GM12878 (cell line): ENCODE results near the gene KCNK7.

Experiments
- BCL11A ChIP-seq: IDR thresholded peaks from 2 replicates; pipeline ENCODE4 v1.6.1; 2011; ENCODE audit warnings: low read depth, low read length
- CEBPB ChIP-seq, 2 experiments: fragments of 150-350 bp in 1 of 2; IDR thresholded peaks; 2 replicates each; pipeline ENCODE4 v1.6.1; 2012 to 2014; ENCODE audit warnings: low read depth in 2 of 2, low read length in 2 of 2, borderline replicate concordance in 1 of 2, inconsistent platforms in 1 of 2
- CREB1 ChIP-seq: IDR thresholded peaks from 2 replicates; pipeline ENCODE4 v1.6.1; 2012; ENCODE audit warnings: low read depth, mild to moderate bottlenecking, inconsistent platforms
- CREM ChIP-seq: IDR thresholded peaks from 2 replicates; pipeline ENCODE4 v1.6.1; 2014; ENCODE audit warnings: antibody characterized with exemption, low read depth
- HDAC6 ChIP-seq: fragments of 200-600 bp; sonication (generic); IDR thresholded peaks from one replicate; pipeline ENCODE4 v1.8.0; 2017; ENCODE audit warnings: antibody characterized with exemption; ENCODE audit not compliant: unreplicated experiment
- JUNB ChIP-seq: IDR thresholded peaks from 2 replicates; pipeline ENCODE4 v1.6.1; 2016; ENCODE audit warnings: antibody characterized with exemption, mild to moderate bottlenecking
- JUND ChIP-seq: IDR thresholded peaks from 2 replicates; pipeline ENCODE4 v1.6.1; 2012; ENCODE audit warnings: low read depth, mild to moderate bottlenecking, low read length, improper control_type of control experiment, moderate library complexity
- MXI1 ChIP-seq: fragments of 150-350 bp; IDR thresholded peaks from 2 replicates; pipeline ENCODE4 v1.6.1; 2011; ENCODE audit warnings: low read depth, mild to moderate bottlenecking, inconsistent platforms, low read length, improper control_type of control experiment
- SMC3 ChIP-seq: IDR thresholded peaks from 2 replicates; pipeline ENCODE4 v1.6.1; 2011; ENCODE audit warnings: low read length, improper control_type of control experiment, borderline replicate concordance
- SP1 ChIP-seq: IDR thresholded peaks from one replicate; pipeline ENCODE4 v1.6.1; 2011; ENCODE audit warnings: low read depth, low read length
- TBL1XR1 ChIP-seq: IDR thresholded peaks from 2 replicates; pipeline ENCODE4 v1.6.1; 2012; ENCODE audit warnings: low read depth, low read length, improper control_type of control experiment
- TCF7 ChIP-seq: IDR thresholded peaks from 2 replicates; pipeline ENCODE4 v1.6.1; 2014; ENCODE audit warnings: antibody characterized with exemption, borderline replicate concordance

DNA sequence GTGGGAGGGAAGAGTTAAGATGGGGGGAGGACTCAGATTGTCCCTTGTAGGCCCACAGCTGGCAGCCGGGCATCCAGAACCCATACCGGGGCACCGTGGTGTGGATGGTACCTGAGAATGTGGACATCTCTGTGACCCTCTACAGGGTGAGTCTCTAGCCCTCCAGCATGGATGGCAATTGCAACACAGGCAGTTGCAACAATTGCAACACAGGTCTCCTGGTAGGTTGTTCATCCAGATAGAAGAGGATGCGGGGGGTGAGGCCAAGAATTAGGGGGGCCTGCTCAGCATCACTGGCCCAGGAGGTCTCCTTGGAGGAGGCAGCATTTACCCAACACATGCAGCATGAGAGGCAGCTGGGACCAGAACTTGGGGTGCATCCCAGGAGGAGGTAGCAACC lies 16.3 kb downstream of the KCNK7 start:
- TF ChIP-seq SMC3 (no peak), MXI1 (no peak), JUND (no peak), SP1 (no peak), TBL1XR1 (no peak), JUNB (no peak), CREB1 (no peak), CEBPB (IDR thresholded peaks at IDR 0.05; ENCODE audit: borderline replicate concordance in 1 of 2, low read depth in 2 of 2, low read length in 2 of 2) (no peak), BCL11A (no peak), CREM (no peak), TCF7 (no peak), HDAC6 (no peak)
